Testis (tissue), 2 donors: Measurements from ENCODE around the gene ENDOU.

ENCODE experiments used
- CTCF ChIP-seq, 3 experiments: fragments of 450-650 bp in 2 of 3; fragments of 200-600 bp in 1 of 3; sonication (generic) in 1 of 3; IDR thresholded peaks; one replicate each; pipeline ENCODE4 v1.5.1; 2016 to 2019; ENCODE audit warnings: antibody characterized with exemption in 3 of 3, mild to moderate bottlenecking in 2 of 3, moderate library complexity in 1 of 3
- POLR2A ChIP-seq: fragments of 450-650 bp; IDR thresholded peaks from one replicate; pipeline ENCODE4 v1.6.1; 2017; ENCODE audit warnings: antibody characterized with exemption, mild to moderate bottlenecking, moderate library complexity

- no peak for TF ChIP-seq CTCF (IDR thresholded peaks at IDR 0.05)
- no peak for TF ChIP-seq POLR2A
Observed at GRCh38 chr12:47748899-47749298, 23.6 kb upstream of the ENDOU start.
